Measurements from ENCODE around the gene ZNF613.

ZNF613 gene

GRCh38 chr19:51993422-51993821 lies 66.2 kb downstream of the ZNF613 start:
- H3K4me2 ChIP-seq: no peak overlapping the region
- H3K9ac ChIP-seq: no peak overlapping the region
- no peak for TF ChIP-seq Cebpa-rat (IDR thresholded peaks at IDR 0.05)
- H3K9me3 ChIP-seq: peaks cover 96% of the 10 kb centered on the region
- H3K27me3 ChIP-seq: no peaks in the 10 kb centered on the region
- H3K4me3 ChIP-seq: peak overlapping the region; percentile 41
- H3K27ac ChIP-seq: no peak overlapping the region
- H4K20me1 ChIP-seq: no peaks in the 10 kb centered on the region
- no peaks in the 10 kb centered on the region for H3K4me1 ChIP-seq
- H3K36me3 ChIP-seq: peaks cover 76% of the 10 kb centered on the region

- Histone ChIP-seq H3K27me3 (no peaks in the 10 kb centered on the region), H3K4me1 (no peaks in the 10 kb centered on the region), H3K4me3 (peak overlapping the region; percentile 41), H3K4me2 (no peak overlapping the region), H3K9me3 (peaks cover 96% of the 10 kb centered on the region), H3K27ac (no peak overlapping the region), H3K9ac (no peak overlapping the region), H4K20me1 (no peaks in the 10 kb centered on the region), H3K36me3 (peaks cover 84% of the 10 kb centered on the region)
- TF ChIP-seq Cebpa-rat (IDR thresholded peaks at IDR 0.05): no peak
These were observed 66.9 kb downstream of the ZNF613 start for GRCh38 chr19:51994048-51994644.

Data from BLaER1 (cell line).